HepG2 (cell line): Measurements from ENCODE around the gene MPZ.

Experiments
- HHEX ChIP-seq: IDR thresholded peaks from 2 replicates; pipeline ENCODE4 v1.6.1; 2016; ENCODE audit warnings: control low read depth
- PHF5A ChIP-seq: IDR thresholded peaks from one replicate; pipeline ENCODE4 v1.6.1; 2018; ENCODE audit warnings: low read depth, missing genetic modification reagents; ENCODE audit not compliant: unreplicated experiment
- ZNF589 ChIP-seq: sonication (generic); formaldehyde crosslinking; conservative IDR thresholded peaks from 2 replicates; pipeline ENCODE4 v1.8.0; 2022; ENCODE audit warnings: mild to moderate bottlenecking, moderate library complexity, missing genetic modification reagents

- TF ChIP-seq ZNF589, result no peak
- no peak for TF ChIP-seq HHEX
- TF ChIP-seq PHF5A (CRISPR knock-in tag), result no peak
Observed at GRCh38 chr1:161259765-161260164, 50.0 kb downstream of the MPZ start.
